Measurements from ENCODE around the gene CYP26C1. TPM values are rescaled to one million over a fixed set of nuclear protein-coding genes. Genes with fewer than 3 reads are reported as not detected.
A peak's percentile ranks its signal among the peaks of the same experiment; 100 is the strongest.

The CYP26C1 gene
- total RNA-seq, 1 donor from 2014 or later, result 0.77 TPM

GRCh38 chr10:93063977-93064660 is 3.5 kb downstream of the CYP26C1 start:
- no peak for DNase-seq (ENCODE audit: low read depth in 2 of 2)

GRCh38 chr10:93064874-93065660 is 4.5 kb downstream of the CYP26C1 start:
- no peak for DNase-seq (ENCODE audit: low read depth in 2 of 2)

GRCh38 chr10:93065675-93066543 is 5.3 kb downstream of the CYP26C1 start:
- DNase-seq (ENCODE audit: low read depth in 2 of 2), result no peak

- DNase-seq (ENCODE audit: low read depth in 2 of 2), result no peak
Measured at GRCh38 chr10:93066544-93066913, 5.9 kb downstream of the CYP26C1 start.

GRCh38 chr10:93067443-93068365 is 7.1 kb downstream of the CYP26C1 start:
- no peak for DNase-seq (ENCODE audit: low read depth in 2 of 2)

DNA sequence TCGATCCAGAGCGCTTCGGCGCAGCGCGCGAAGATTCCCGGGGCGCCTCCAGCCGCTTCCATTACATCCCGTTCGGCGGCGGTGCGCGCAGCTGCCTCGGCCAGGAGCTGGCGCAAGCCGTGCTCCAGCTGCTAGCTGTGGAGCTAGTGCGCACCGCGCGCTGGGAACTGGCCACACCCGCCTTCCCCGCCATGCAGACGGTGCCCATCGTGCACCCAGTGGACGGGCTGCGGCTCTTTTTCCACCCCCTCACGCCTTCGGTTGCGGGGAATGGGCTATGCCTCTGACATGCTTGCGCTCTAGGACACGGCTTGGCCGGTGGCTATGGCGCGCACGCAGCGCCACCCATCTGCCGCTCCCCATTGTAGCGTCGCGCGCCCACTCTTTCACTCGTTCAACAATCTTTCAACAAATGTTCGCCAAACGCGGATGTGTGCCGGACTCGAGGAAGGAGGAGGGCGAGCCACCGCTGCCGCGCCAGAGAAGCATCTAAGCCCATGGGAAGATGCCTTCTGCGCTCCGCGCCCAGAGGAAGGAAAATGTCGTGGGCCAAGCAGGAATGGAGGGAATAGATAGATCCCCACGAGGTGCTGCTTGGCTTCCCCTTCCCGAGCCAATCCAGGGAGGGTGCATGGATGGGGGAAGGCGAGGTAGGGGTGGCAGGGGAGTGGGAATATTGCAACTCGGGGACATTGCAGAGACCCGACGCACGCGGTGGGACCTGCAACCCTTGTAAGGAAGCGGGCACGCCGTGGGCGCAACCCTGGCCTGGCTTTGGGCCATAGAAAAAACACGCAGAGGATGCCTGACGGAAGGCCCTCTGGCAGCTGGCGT is 8.0 kb downstream of the CYP26C1 start:
- peak in 1 of 2 donors; percentile 58 for DNase-seq (ENCODE audit: low read depth in 2 of 2)

- DNase-seq (ENCODE audit: low read depth in 2 of 2), result no peak
Measured at GRCh38 chr10:93069245-93069561, 8.6 kb downstream of the CYP26C1 start.

DNA sequence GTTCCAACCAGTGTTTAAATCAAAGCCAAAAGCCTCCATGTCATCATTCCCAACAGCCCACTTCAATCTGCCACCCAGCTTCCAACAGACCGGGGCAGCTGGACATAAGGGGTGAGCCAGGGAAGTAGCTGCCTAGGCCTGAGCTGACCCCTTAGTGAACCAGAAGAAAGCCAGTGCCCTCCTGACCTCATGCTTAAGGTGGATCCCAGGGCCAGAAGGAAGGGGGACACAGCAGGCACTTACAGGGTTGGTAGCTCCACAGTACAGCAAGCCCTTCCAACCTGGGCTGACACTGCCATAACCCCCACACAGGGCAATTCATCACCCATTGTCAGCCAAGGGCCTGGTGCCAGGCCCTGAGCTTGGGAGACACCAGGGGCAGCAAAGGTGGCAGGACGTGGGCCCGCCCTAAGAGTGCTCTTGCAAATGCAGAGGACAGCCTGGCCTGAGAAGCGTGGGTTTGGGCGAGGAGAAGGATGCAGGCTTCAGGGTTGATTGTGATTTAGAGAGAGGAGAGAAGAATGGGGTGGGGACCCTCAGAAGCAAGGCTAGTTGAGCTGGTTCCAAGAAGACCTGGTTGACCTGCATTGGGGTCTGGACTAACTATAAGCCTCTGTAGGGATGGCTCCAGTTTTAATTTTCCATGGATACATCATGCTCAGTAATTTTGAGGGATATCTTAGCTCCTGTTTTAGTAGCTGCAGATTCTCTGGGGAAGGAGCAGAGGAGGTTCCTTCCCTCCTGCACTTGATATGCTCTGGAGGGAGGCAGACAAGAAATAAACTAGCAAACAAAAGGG is 10.0 kb downstream of the CYP26C1 start:
- no peak for DNase-seq (ENCODE audit: low read depth in 2 of 2)

GRCh38 chr10:93071177-93071472 is 10.5 kb downstream of the CYP26C1 start:
- no peak for DNase-seq (ENCODE audit: low read depth in 2 of 2)

DNA sequence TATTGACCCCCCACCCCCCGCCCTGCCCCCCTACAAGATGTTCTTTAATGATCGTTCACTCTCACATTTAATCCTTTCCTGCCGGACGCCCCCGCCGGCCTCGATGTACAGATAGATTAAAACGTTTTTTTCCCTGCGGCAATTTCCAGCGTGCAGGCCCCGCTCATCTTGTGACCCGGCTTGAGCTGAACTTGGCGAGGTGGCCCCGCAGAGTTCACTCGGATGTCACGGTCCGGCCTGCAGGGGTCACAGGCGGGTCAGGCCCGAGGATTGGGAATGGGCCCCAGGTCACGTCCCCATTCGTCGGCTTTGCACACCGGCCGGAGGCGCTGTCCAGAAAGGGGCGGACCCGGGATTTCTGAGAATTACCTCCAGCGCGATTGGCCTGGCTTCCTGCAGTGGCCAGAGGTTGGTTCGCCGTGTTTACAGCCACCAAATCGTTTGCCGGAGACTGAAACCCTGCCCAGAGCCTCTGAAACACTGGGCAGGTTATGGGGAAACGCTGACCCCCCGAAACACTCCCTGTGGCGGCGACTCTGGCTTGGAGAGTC is 11.2 kb downstream of the CYP26C1 start:
- DNase-seq (ENCODE audit: low read depth in 2 of 2), result peak in 1 of 2 donors; percentile 50

GRCh38 chr10:93072225-93072712 is 11.7 kb downstream of the CYP26C1 start:
- no peak for DNase-seq (ENCODE audit: low read depth in 2 of 2)

- DNase-seq (ENCODE audit: low read depth in 2 of 2), result no peak
Measured at GRCh38 chr10:93072713-93073538, 12.3 kb downstream of the CYP26C1 start.

- no peak for DNase-seq (ENCODE audit: low read depth in 2 of 2)
Measured at GRCh38 chr10:93073539-93074146, 13.0 kb downstream of the CYP26C1 start, which contains the start of gene CYP26A1. TSS of gene CYP26A1 (plus strand) at chr10:93073893. CDS start at chr10:93073935, 42 bp downstream.

- no peak for DNase-seq (ENCODE audit: low read depth in 2 of 2)
Measured at GRCh38 chr10:93074147-93074596, 13.6 kb downstream of the CYP26C1 start.

DNA sequence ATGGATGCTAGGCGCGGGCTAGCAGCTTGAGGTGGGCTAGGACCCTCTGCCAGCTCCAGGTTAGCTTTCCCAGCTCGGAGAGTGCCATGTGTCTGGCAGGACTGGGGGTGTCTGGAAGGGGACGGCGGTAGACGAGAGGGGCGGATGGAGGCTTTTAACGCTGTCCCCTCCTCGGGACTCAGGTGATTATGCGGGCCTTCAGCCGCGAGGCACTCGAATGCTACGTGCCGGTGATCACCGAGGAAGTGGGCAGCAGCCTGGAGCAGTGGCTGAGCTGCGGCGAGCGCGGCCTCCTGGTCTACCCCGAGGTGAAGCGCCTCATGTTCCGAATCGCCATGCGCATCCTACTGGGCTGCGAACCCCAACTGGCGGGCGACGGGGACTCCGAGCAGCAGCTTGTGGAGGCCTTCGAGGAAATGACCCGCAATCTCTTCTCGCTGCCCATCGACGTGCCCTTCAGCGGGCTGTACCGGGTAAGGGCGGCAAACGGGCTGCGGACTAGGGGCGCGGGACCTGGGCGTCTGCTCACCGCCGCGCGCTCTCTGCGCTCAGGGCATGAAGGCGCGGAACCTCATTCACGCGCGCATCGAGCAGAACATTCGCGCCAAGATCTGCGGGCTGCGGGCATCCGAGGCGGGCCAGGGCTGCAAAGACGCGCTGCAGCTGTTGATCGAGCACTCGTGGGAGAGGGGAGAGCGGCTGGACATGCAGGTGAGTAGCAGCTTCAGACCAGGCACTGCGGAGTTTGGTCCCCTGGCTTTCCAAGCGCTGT is 14.2 kb downstream of the CYP26C1 start:
- DNase-seq (ENCODE audit: low read depth in 2 of 2), result no peak

GRCh38 chr10:93075369-93076221 is 15.0 kb downstream of the CYP26C1 start:
- no peak for DNase-seq (ENCODE audit: low read depth in 2 of 2)
